Measurements from ENCODE around the gene GALNT18. TPM values are rescaled to one million over a fixed set of nuclear protein-coding genes. Genes with fewer than 3 reads are reported as not detected.

GALNT18 gene
- total RNA-seq, 1 experiment from 2014 or later = 1.7 TPM

GRCh38 chr11:11292839-11293238 lies 329.0 kb downstream of the GALNT18 start:
- H3K23me2 ChIP-seq (ENCODE audit: insufficient read length, low read depth, low read length, poor library complexity, severe bottlenecking) = no peaks in the 10 kb centered on the region
- peaks cover 6% of the 10 kb centered on the region for H3K27me3 Mint-ChIP-seq (ENCODE audit: low read depth)
- H3K4me1 Mint-ChIP-seq = peaks cover 0 to 5% of the 10 kb centered on the region in 2 experiments; a peak in 1 of 4 replicates
- H3K9me3 ChIP-seq (ENCODE audit: control insufficient read depth, low read depth, low read length) = no peaks in the 10 kb centered on the region
- H4K5ac ChIP-seq (ENCODE audit: insufficient read length, low read depth, low read length) = no peak overlapping the region
- H3K56ac ChIP-seq (ENCODE audit: insufficient read length, low read depth, low read length) = no peak overlapping the region
- no peak overlapping the region for H2AFZ ChIP-seq (ENCODE audit: low read length)
- no peak overlapping the region for H2BK20ac ChIP-seq (ENCODE audit: low read depth, low read length, poor library complexity, severe bottlenecking)
- no peaks in the 10 kb centered on the region for H3K27me3 ChIP-seq (ENCODE audit: insufficient read depth, low read length)
- H3K9me3 Mint-ChIP-seq = no peaks in the 10 kb centered on the region
- H2AK5ac ChIP-seq (ENCODE audit: insufficient read length, low read length) = no peak overlapping the region
- H2BK120ac ChIP-seq (ENCODE audit: low read depth, low read length, poor library complexity, severe bottlenecking) = no peak overlapping the region
- H2BK15ac ChIP-seq (ENCODE audit: low read depth, low read length) = no peak overlapping the region
- H3K36me3 Mint-ChIP-seq (ENCODE audit: insufficient read depth in 1 of 3, low read depth in 3 of 3) = no peaks in the 10 kb centered on the region; a peak in 1 of 7 replicates
- no peak overlapping the region for H3K23ac ChIP-seq (ENCODE audit: insufficient read length, low read depth, low read length)
- no peak overlapping the region for H3K18ac ChIP-seq (ENCODE audit: insufficient read length, low read depth, low read length)
- H3K27ac Mint-ChIP-seq = no peak overlapping the region
- no peak overlapping the region for H2BK12ac ChIP-seq (ENCODE audit: insufficient read length, low read depth, low read length)
- no peak overlapping the region; the same call in 1 of the 2 replicates for H3K14ac ChIP-seq (ENCODE audit: insufficient read depth, low read length)
- H3K4me2 ChIP-seq (ENCODE audit: insufficient read depth, insufficient read length, low read length) = no peak overlapping the region
- no peak overlapping the region for H4K91ac ChIP-seq (ENCODE audit: insufficient read length, low read depth, low read length)
- H3T11ph ChIP-seq (ENCODE audit: low read length) = no peak overlapping the region
- TF ChIP-seq CTCF (conservative IDR thresholded peaks at IDR 0.05) = no peak
- H3K79me2 ChIP-seq (ENCODE audit: insufficient read depth, low read length) = no peaks in the 10 kb centered on the region
- H3K9ac ChIP-seq (ENCODE audit: extremely low read depth, insufficient read length, low read length) = no peak overlapping the region
- no peak overlapping the region for H4K8ac ChIP-seq (replicated peaks; ENCODE audit: insufficient read length, low read depth, low read length)
- H3K4me3 Mint-ChIP-seq = no peak overlapping the region
- DNase-seq = no peak
- H3K4me1 ChIP-seq (ENCODE audit: insufficient read depth, low read length) = no peaks in the 10 kb centered on the region
- no CpG with 5 or more reads among the region's 12 CpGs for WGBS (ENCODE audit: extremely low coverage, insufficient read length, low lambda C conversion rate)
- no peaks in the 10 kb centered on the region for H4K20me1 ChIP-seq (ENCODE audit: control insufficient read depth, insufficient read depth, insufficient read length)
- H2BK5ac ChIP-seq (ENCODE audit: insufficient read length, low read length) = no peak overlapping the region
- H3K79me1 ChIP-seq (ENCODE audit: insufficient read depth, low read depth, low read length, poor library complexity, severe bottlenecking) = no peaks in the 10 kb centered on the region
- no peak overlapping the region for H3K4ac ChIP-seq (ENCODE audit: low read depth, low read length)
- H3K27ac ChIP-seq (ENCODE audit: insufficient read length, low read depth, low read length) = no peak overlapping the region
